Measurements from ENCODE around the gene RETREG2.

The RETREG2 gene

DNA sequence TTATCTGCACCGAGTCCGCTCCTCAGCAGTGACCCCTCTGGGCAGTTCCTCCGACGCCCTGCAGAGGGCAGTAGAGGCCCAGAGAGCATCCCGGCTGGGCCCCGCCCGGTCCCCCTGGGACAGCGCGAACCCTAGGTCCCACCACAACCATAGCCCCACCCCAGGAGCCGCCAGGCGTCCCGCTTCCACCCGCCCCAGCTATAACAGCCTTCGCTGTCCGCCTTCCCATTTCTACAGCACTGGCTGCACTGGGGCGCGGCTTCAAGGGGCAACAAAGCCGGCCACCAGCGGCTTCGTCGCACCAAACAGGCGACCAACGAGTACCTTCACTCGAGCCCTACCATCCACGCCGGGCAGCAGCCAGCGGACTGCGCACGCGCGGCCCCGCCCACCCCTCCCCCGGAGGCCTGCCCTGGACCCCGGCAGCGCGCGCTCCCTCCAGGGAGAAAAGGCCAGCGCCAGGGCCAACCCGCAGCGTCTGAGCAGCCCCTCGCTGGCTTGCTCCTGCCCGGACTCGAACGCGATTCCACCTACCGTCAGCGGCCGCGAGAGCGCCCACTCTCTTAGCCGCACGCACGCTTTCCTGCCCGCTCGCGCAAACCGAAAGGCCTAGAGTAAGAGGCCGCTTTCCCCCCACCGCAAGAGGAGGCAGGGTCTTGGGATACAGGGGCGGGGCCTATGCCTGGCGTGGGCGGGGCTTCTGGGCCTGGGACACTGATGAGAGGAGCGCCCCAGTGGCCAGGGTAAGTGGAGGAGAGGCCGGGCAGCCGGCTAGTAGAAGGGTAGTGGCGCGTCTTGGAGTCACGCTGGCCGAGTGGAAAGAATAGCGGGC, 17.7 kb upstream of the RETREG2 start, which contains the start of gene NHEJ1:
TSS of gene NHEJ1 (minus strand) at position 630 of the 832 bp plus-strand sequence. CDS start 2,453 bp downstream, outside the sequence.
- Mint-ChIP-seq H3K4me1 (peaks cover 19% of the 10 kb centered on the region), H3K9me3 (no peaks in the 10 kb centered on the region), H3K36me3 (ENCODE audit: low read depth) (peaks cover 10% of the 10 kb centered on the region), H3K27ac (peak within 1 kb of the TSS; percentile 95), H3K4me3 (peak within 1 kb of the TSS; percentile 86), H3K27me3 (no peaks in the 10 kb centered on the region)
- DNase-seq (peak; percentile 96), ATAC-seq (peak; percentile 93)

GRCh38 chr2:219161097-219161496, 17.0 kb upstream of the RETREG2 start:
- peaks cover 12% of the 10 kb centered on the region for H3K36me3 Mint-ChIP-seq (ENCODE audit: low read depth)
- H3K4me3 Mint-ChIP-seq = peak overlapping the region; percentile 86
- H3K27me3 Mint-ChIP-seq = no peaks in the 10 kb centered on the region
- no peak for DNase-seq
- ATAC-seq = no peak
- H3K27ac Mint-ChIP-seq = peak overlapping the region; percentile 95
- H3K4me1 Mint-ChIP-seq = peaks cover 19% of the 10 kb centered on the region
- no peaks in the 10 kb centered on the region for H3K9me3 Mint-ChIP-seq

DNA sequence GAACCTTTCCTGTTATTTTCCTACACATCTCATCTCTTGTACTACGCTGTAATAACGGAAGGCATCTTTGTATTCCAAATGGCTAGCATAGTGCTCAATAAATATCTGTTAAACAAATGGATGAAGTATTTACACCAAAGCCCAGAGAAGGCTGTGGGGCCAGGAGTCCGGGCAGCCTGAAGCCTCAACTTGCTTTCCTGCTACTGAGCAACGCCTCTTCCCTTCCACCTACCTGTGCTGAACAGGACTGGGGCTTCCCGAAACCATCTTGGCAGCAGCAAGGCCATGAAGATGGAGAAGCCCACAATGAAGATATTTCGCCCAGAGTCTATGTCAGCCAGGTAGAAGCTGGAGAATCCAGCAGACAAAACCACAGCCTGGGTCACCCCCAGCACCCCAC, 14.9 kb upstream of the RETREG2 start:
- Mint-ChIP-seq H3K4me3 (no peak overlapping the region), H3K9me3 (no peaks in the 10 kb centered on the region), H3K27me3 (no peaks in the 10 kb centered on the region), H3K4me1 (peaks cover 19% of the 10 kb centered on the region), H3K36me3 (ENCODE audit: low read depth) (peaks cover 2% of the 10 kb centered on the region), H3K27ac (no peak overlapping the region)
- ATAC-seq = no peak
- DNase-seq = no peak

DNA sequence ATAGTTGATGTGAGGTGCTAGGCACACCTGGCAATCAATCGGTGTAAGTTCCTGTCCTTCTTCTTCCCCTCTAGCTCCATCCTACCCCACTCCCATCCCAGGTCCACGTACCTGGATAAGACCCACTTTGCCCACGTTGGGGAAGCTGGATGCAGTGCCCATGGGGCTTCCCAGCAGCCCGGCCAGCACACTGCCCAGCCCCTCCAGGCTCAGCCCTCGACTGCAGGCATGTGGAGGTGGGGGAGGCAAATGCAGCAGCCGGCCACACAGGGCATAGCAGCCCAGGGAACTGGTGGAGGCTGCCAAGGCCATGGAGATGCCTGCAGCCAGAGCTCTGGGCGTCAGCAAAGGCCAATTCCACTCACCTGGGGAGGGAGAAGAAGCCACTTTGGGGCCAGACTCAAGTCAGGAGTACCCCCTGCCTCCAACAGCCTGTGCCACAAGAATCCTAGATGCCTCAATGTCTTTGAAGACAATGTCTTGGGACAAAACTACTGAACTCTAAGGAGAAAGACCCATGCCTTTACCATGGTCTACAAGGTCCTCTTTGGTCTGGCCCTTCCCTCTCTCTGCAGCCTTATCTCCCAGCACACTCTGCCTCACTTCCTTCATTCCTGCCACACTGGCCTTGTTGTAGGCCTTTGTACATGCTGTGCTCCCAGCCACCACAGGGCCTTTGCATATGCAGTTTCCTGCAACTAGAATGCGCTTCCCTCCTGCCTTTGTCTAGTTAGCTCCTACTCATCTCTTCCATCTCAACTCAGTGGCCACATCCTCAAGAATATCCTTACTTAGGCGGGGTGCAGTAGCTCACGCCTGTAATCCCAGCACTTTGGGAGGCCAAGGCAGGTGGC, 12.8 kb upstream of the RETREG2 start:
- DNase-seq (no peak), ATAC-seq (no peak)
- peaks cover 14% of the 10 kb centered on the region for H3K4me1 Mint-ChIP-seq
- H3K4me3 Mint-ChIP-seq = no peak overlapping the region
- H3K27ac Mint-ChIP-seq = no peak overlapping the region
- no peaks in the 10 kb centered on the region for H3K9me3 Mint-ChIP-seq
- peaks cover 2% of the 10 kb centered on the region for H3K36me3 Mint-ChIP-seq (ENCODE audit: low read depth)
- H3K27me3 Mint-ChIP-seq = no peaks in the 10 kb centered on the region

DNA sequence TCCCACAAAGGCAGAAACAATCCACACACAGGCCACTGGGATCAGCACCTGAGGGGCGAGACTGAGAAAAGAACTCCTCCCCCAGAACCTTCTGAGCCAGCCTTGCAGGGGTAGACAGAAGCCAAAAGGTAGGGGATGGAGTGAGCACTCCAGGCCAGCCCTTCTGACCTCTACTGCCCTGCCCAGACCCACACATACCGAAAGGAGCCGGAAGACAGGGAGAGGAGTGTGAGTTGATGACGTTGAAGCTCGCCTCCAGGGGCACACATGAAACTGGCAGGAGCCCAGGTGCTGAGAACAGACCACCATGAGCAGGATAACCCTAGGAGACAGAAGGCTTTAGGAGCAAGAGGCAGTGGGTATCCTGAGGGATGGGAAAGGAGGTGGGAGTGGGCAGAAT, 10.1 kb upstream of the RETREG2 start:
- H3K4me3 Mint-ChIP-seq = no peak overlapping the region
- H3K9me3 Mint-ChIP-seq = no peaks in the 10 kb centered on the region
- ATAC-seq = no peak
- H3K27ac Mint-ChIP-seq = no peak overlapping the region
- no peak for DNase-seq
- H3K4me1 Mint-ChIP-seq = peaks cover 18% of the 10 kb centered on the region
- peaks cover 2% of the 10 kb centered on the region for H3K36me3 Mint-ChIP-seq (ENCODE audit: low read depth)
- no peaks in the 10 kb centered on the region for H3K27me3 Mint-ChIP-seq

DNA sequence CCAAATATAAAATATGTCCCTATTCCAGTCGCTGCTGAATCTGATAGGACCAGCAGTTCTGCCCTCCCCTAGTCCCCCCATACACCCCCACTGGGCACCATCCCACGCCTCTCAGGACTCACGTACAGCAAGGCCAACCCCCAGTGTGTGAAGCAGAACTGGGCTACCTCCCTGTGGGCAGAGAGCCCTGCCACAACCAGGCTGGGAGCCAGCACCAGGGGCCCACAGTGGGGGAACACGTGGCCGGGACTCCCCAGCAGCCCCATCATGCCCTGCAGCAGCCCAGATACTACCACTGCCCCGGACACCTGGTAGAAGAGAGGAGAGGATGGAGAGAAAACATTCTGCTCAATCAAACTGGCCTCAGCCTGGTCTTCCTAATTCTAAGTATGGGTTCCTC, 9.5 kb upstream of the RETREG2 start:
- Mint-ChIP-seq H3K4me1 (peaks cover 18% of the 10 kb centered on the region), H3K27ac (no peak overlapping the region), H3K9me3 (no peaks in the 10 kb centered on the region), H3K27me3 (no peaks in the 10 kb centered on the region), H3K36me3 (ENCODE audit: low read depth) (peaks cover 4% of the 10 kb centered on the region), H3K4me3 (no peak overlapping the region)
- DNase-seq (no peak), ATAC-seq (no peak)

- DNase-seq = no peak
- Mint-ChIP-seq H3K27ac (no peak overlapping the region), H3K9me3 (no peaks in the 10 kb centered on the region), H3K36me3 (ENCODE audit: low read depth) (peaks cover 6% of the 10 kb centered on the region), H3K4me3 (no peak overlapping the region), H3K27me3 (no peaks in the 10 kb centered on the region), H3K4me1 (peaks cover 19% of the 10 kb centered on the region)
- no peak for ATAC-seq
Observed at GRCh38 chr2:219168932-219169331, 9.1 kb upstream of the RETREG2 start.

GRCh38 chr2:219169930-219170654, 8.0 kb upstream of the RETREG2 start, which contains the start of gene SLC23A3:
SLC23A3 (minus strand) TSS chr2:219170029; CDS start chr2:219169984, 45 bp downstream.
- Mint-ChIP-seq H3K4me3 (no peak within 1 kb of the TSS), H3K36me3 (ENCODE audit: low read depth) (peaks cover 12% of the 10 kb centered on the region), H3K27ac (no peak within 1 kb of the TSS), H3K9me3 (no peaks in the 10 kb centered on the region), H3K27me3 (no peaks in the 10 kb centered on the region), H3K4me1 (peaks cover 30% of the 10 kb centered on the region)
- DNase-seq (no peak), ATAC-seq (no peak)

DNA sequence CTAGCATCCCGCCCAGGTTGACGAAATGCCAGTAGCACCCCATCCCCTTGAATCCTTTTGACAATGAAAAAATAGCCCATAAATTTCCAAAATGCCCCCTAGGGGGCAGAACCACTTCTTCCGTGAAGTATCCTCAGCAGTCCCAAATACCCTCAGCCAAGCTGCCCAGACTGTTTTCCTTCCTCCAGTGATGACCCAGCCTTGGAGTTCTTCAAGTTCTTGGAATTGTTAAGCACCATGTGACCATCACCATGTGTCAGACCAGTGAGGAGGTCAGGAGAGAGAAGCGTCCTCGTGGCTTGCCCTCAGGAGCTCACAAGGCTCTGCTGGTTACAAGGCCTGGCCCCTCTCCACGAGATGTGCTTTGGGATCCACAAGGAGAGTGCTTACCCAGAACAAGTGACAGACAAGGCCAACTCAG, 6.8 kb upstream of the RETREG2 start:
- DNase-seq = peak; percentile 32
- Mint-ChIP-seq H3K36me3 (ENCODE audit: low read depth) (peaks cover 10% of the 10 kb centered on the region), H3K9me3 (no peaks in the 10 kb centered on the region), H3K27ac (no peak overlapping the region), H3K27me3 (no peaks in the 10 kb centered on the region), H3K4me1 (peaks cover 40% of the 10 kb centered on the region), H3K4me3 (no peak overlapping the region)
- ATAC-seq = no peak

- no peak overlapping the region for H3K27ac Mint-ChIP-seq
- H3K36me3 Mint-ChIP-seq (ENCODE audit: low read depth) = peaks cover 10% of the 10 kb centered on the region
- H3K4me3 Mint-ChIP-seq = no peak overlapping the region
Observed at GRCh38 chr2:219172231-219173154, 5.6 kb upstream of the RETREG2 start.

DNA sequence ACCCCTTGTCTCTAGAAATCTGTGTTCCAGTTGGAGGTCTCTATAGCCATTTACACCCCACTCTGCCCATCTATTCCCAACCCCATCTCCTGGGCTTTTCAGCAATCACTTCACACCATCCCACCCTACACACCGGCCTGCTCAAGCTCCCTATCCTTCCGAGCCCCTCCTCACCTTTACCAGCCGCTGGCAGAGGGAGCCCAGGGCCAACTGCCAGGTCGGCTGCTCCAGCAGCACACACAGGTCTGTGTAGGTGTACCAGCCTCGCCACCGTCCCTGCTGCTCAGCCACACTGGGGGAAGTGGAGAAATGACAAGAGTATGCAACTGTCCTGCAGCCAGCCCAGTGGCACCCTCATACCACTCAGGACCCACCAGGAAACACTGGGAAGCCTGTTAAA, 4.9 kb upstream of the RETREG2 start:
- H3K4me1 Mint-ChIP-seq = peaks cover 46% of the 10 kb centered on the region
- no peak for DNase-seq
- no peaks in the 10 kb centered on the region for H3K27me3 Mint-ChIP-seq
- H3K9me3 Mint-ChIP-seq = no peaks in the 10 kb centered on the region
- no peak overlapping the region for H3K27ac Mint-ChIP-seq
- H3K36me3 Mint-ChIP-seq (ENCODE audit: low read depth) = peaks cover 13% of the 10 kb centered on the region
- ATAC-seq = no peak
- no peak overlapping the region for H3K4me3 Mint-ChIP-seq

More at GRCh38 chr2:219172231-219173154, 5.6 kb upstream of the RETREG2 start:
- DNase-seq = no peak
- Mint-ChIP-seq H3K27me3 (no peaks in the 10 kb centered on the region), H3K4me1 (peaks cover 44% of the 10 kb centered on the region), H3K9me3 (no peaks in the 10 kb centered on the region)
- ATAC-seq = no peak

GRCh38 chr2:219174146-219174545, 3.9 kb upstream of the RETREG2 start:
- Mint-ChIP-seq H3K4me1 (peaks cover 52% of the 10 kb centered on the region), H3K27ac (peak overlapping the region; percentile 69), H3K36me3 (ENCODE audit: low read depth) (peaks cover 13% of the 10 kb centered on the region), H3K4me3 (peak overlapping the region; percentile 21), H3K27me3 (no peaks in the 10 kb centered on the region), H3K9me3 (no peaks in the 10 kb centered on the region)
- ATAC-seq (no peak), DNase-seq (no peak)

DNA sequence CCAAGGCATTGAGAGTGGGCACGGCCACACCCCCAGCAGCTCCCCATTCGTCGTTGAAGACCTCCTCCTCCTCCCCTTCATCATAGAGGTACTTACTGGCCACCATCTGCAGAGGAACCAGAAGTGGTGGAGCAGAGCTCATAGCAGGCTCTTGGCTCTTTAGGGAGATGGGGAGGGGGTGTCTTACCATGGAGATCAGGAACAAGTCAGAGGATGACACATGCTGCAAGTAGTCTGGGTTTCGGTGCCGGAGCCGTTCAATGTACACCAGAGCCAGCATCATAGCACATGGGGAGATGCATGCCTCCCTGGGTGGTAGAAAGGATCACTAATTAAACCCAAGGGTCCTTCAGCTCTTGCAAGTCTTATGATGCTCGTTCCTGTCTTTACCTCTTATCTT, 3.3 kb upstream of the RETREG2 start:
- Mint-ChIP-seq H3K4me1 (peaks cover 55% of the 10 kb centered on the region), H3K9me3 (no peaks in the 10 kb centered on the region), H3K4me3 (peak overlapping the region; percentile 98), H3K27ac (no peak overlapping the region), H3K27me3 (no peaks in the 10 kb centered on the region), H3K36me3 (ENCODE audit: low read depth) (peaks cover 13% of the 10 kb centered on the region)
- no peak for ATAC-seq
- no peak for DNase-seq
